SU-DHL-6 (cell line): Measurements from ENCODE around the gene HECW1.

Experiments used
- CTCF ChIP-seq: fragments of 200-600 bp; sonication (generic); IDR thresholded peaks from one replicate; pipeline ENCODE4 v1.5.1; 2017; ENCODE audit warnings: antibody characterized with exemption, mild to moderate bottlenecking, low read length, moderate library complexity; ENCODE audit not compliant: insufficient read depth, poor library complexity, severe bottlenecking
- EZH2phosphoT487 ChIP-seq: fragments of 200-600 bp; sonication (generic), shearing (Covaris generic); conservative IDR thresholded peaks from 2 replicates; pipeline ENCODE4 v1.6.1; 2018; ENCODE audit warnings: mild to moderate bottlenecking, antibody characterized with exemption, low read length, moderate library complexity, mixed read lengths

GRCh38 chr7:43328336-43328735 is 215.9 kb downstream of the HECW1 start:
- TF ChIP-seq CTCF (no peak), EZH2phosphoT487 (no peak)
